Hematopoietic multipotent progenitor cell treated with erythropoietin and hydrocortisone succinate and interleukin-3 and kit ligand, for 4 days (in vitro differentiated cells): ENCODE measurements around the gene AP2A1.

Experiments used
- DNase-seq: peaks from one replicate; pipeline ENCODE4 v3.0.0-alpha.2; 2015

Gene AP2A1

GRCh38 chr19:49795615-49796014 is 28.8 kb downstream of the AP2A1 start:
- DNase-seq = no peak

- DNase-seq = no peak
Observed at GRCh38 chr19:49798574-49798973, 31.8 kb downstream of the AP2A1 start.

GRCh38 chr19:49799271-49799797 is 32.5 kb downstream of the AP2A1 start:
- DNase-seq = no peak

DNA sequence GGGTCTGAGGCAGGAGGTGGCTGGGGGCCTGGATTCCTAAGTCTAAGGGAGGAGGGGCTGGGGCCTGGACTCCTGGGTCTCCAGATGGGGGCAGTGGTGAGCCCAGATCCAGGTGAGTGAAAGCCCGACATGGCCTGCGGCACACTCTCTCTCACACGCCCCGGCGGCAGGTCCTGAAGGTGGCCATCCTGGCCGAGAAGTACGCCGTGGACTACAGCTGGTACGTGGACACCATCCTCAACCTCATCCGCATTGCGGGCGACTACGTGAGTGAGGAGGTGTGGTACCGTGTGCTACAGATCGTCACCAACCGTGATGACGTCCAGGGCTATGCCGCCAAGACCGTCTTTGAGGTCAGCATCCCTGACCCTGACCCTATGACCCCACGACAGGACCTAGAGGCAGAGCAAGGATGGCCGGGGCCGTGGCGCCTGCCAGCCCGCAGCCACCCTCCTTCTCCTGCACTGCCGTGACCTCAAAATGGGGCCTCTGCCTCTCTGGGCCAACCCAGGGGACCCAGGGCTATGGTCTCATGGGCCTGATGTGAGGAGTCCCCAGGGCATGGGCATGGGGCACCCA is 33.1 kb downstream of the AP2A1 start:
- no peak for DNase-seq

GRCh38 chr19:49800771-49801170 is 34.0 kb downstream of the AP2A1 start:
- DNase-seq = no peak

DNA sequence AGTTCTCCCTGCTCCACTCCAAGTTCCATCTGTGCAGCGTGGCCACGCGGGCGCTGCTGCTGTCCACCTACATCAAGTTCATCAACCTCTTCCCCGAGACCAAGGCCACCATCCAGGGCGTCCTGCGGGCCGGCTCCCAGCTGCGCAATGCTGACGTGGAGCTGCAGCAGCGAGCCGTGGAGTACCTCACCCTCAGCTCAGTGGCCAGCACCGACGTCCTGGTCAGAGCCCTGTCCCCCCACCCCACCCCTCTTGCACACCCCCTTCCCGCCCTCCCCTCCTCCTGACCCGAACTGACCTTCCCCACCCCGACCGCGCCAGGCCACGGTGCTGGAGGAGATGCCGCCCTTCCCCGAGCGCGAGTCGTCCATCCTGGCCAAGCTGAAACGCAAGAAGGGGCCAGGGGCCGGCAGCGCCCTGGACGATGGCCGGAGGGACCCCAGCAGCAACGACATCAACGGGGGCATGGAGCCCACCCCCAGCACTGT is 34.6 kb downstream of the AP2A1 start:
- DNase-seq = no peak

GRCh38 chr19:49801966-49802661 is 35.3 kb downstream of the AP2A1 start:
- peak; percentile 50 for DNase-seq

DNA sequence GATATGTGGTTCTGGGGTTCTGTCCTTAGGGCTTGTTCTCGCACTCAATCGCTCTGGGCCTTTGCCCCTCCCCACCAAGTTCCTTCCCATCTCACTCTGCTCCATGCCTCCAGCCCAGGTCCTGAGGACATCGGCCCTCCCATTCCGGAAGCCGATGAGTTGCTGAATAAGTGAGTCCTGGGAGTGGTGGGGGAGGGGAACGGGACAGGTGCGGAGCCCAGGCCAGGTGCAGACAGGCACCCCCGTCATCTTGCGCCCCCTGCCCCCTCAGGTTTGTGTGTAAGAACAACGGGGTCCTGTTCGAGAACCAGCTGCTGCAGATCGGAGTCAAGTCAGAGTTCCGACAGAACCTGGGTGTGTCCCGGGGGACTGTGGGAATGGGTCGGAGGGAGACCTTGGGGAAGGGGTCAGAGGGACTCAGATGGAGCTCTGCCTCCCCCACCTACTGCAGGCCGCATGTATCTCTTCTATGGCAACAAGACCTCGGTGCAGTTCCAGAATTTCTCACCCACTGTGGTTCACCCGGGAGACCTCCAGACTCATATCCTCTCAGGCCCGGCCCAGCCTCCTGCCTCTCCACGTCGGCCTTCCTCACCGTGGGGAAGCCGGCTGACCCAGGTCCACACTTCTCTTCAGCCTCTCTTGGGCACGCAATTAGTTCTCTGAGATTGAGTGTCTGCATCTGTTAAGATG is 36.2 kb downstream of the AP2A1 start:
- DNase-seq = no peak

- no peak for DNase-seq
Observed at GRCh38 chr19:49803529-49803856, 36.7 kb downstream of the AP2A1 start.

DNA sequence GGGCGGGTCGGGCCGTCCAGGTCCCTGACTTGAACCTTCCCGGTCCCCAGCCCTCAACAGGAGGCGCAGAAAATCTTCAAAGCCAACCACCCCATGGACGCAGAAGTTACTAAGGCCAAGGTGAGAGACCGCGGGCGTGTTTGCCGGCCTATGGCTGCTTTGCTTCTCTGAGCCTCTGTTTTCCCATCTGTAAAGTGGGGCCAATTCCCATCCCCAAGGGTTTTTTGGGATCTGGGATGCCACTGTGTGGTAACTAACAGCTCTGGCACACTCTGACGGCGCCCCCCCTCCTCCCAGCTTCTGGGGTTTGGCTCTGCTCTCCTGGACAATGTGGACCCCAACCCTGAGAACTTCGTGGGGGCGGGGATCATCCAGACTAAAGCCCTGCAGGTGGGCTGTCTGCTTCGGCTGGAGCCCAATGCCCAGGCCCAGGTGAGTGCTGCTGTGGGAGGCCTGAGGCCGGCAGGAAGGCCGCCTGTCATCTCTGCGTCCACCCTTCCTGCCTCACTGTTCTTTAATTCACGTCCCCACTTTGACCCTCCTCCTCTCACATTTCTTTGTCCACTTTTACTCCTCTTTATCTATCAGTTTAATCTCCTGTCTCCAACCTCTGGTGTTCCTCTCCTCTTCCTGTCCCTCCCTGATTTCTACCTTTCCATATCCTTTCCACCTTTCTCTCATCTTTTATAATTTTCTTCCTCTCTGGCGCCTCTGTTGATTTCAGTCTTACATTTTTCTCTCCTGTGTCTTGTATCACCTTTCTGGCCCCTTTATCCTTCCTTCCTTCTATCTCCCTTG is 39.2 kb downstream of the AP2A1 start:
- DNase-seq = no peak

- no peak for DNase-seq
Observed at GRCh38 chr19:49806620-49806959, 39.8 kb downstream of the AP2A1 start.

DNA sequence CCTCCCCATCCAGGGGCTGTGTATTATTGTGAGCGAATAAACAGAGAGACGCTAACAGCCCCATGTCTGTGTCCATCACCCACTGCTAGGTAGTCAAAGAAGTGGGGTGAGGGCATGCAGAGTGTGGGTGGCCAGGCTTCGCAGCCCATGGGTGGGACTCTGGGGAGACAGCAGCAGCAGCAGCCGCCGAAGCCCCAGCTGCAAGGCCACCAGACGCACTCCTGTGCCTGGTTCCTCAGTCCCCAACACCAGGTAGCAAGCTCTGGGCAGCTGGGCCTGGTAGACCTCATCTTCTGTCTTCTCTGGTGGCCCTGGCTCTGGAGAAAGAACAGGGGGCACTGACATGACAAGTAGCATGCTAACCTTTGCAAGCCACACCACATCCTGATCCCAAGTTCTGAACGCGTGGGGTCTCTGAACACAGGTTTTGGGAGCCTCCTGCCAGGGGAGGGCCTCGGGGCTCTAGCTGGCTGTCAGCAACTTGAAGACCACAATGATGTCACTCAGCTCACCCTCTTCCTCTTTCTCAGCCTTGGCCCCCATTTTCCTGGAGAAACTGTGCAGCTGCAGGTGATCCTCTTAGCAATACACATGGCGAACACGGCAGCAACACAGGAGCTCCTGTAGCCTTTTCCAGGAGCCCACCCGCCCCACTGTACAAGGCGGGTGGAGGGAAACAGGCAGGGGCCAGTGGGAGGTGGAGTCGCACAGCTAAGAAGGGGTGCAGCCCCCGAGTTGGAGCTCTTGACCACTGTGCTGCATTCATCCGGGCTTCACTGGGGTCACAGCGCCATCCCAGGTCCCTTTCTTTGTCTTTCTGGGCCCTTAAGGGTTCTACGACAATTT is 40.5 kb downstream of the AP2A1 start:
- peak; percentile 85 for DNase-seq

GRCh38 chr19:49807904-49808675 is 41.3 kb downstream of the AP2A1 start:
- DNase-seq = no peak

DNA sequence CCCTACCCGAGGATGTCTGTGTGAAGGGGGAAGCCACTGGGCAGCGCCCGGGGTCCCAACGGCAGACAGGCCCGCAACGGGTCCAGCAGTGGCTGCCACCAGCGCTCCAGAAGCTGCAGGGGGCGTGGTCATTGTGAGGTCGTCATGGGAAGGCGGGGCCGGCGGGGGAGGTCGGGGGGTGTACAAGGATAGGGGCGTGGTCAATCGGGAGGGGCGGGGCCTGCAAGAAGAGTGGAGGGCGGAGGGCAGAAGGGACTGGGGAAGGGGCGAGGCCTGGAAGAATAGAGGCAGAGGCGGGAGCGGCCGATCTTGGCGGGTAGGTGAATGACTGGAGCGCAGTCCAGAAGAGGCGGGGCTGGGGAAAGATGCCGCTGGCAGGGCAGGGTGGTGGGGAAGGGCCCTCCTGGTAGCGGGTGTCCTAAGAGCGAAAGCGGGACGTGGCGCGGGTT is 41.9 kb downstream of the AP2A1 start:
- peak; percentile 94 for DNase-seq

GRCh38 chr19:49809160-49809940 is 42.5 kb downstream of the AP2A1 start:
- peak; percentile 74 for DNase-seq

DNA sequence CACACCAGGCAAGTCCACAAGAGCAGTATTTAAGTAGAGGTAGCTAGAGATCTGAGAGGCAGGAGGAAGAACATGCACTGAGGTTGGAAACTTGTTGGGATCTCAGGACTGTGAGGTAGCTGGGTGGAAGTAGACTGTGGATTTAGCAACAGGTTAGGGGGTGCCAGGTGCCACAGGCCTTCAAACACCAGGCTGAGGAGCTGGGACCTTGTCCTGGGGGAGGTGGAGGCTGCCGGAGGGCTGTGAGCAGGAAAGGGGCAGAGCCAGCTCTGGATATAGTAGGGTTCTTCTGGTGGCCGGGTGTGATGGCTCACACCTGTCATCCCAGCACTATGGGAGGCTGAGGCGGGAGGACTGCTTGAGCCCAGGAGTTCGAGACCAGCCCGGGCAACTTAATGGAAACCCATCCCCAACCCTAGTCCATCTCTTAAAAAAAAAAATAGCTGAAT is 43.2 kb downstream of the AP2A1 start:
- no peak for DNase-seq

- no peak for DNase-seq
Observed at GRCh38 chr19:49811328-49811727, 44.5 kb downstream of the AP2A1 start.

DNA sequence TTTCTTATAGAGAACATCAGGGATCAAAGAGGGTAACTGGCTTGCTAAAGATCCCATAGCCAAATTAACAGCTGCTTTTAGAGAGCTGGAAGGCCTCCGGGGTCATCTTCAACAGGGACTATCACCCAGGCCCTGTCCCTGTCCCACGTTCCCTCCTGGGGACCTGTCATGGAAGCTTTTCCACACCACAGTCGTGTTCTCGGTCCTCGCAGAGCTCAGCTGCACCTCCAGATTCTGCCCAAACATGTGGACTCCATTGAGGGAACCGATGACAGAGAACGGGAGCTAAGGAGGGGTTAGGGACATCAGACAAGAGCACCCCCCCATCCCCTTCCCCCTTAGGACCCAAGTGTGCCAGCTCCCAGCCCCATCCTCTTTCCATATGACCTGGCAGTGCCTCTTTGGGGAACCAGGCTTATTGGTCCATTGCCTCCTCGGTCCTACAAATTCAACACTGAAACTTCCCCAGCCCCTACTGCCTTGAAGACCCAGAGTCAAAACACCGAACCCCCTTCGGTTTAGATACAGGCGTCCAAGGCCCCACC is 45.7 kb downstream of the AP2A1 start:
- DNase-seq = no peak

- DNase-seq = peak; percentile 99
Observed at GRCh38 chr19:49812997-49813861, 46.4 kb downstream of the AP2A1 start, which contains the start of gene FUZ. TSS of gene FUZ (minus strand) at chr19:49813292. CDS start at chr19:49813106, 186 bp downstream.
